PC-9 (cell line): ENCODE results near the gene PPP1R3C. TPM values are rescaled to one million over a fixed set of nuclear protein-coding genes. Genes with fewer than 3 reads are reported as not detected.

Experiments
- BruUV-seq: library from RNA; stranded (reverse); fragments of 400-500 nt; replicated peaks from 2 replicates; lab custom pipeline; 2021; lab: Mats Ljungman, UMichigan
- CTCF ChIA-PET: fragments of 300-600 bp; sonication (Branson Sonifier 250); formaldehyde crosslinking; loops from one replicate; lab custom pipeline; 2022; ENCODE audit warnings: antibody characterized with exemption; lab: Charles Lee
- POLR2A ChIA-PET: fragments of 300-600 bp; sonication (Branson Sonifier 250); formaldehyde crosslinking; loops from one replicate; lab custom pipeline; 2022; ENCODE audit warnings: antibody characterized with exemption; ENCODE audit not compliant: unreplicated experiment; lab: Charles Lee
- DNase-seq, 2 experiments: peaks; one replicate each; pipeline versions ENCODE4 v3.0.0 to v3.0.0-alpha.2; 2015 to 2022; ENCODE audit warnings: mixed read lengths in 1 of 2
- H2AFZ ChIP-seq: fragments of 200-600 bp; sonication (generic); 2 replicates; pipeline ENCODE4 v1.8.1; 2017; ENCODE audit warnings: antibody characterized with exemption
- H3F3A ChIP-seq: fragments of 200-600 bp; sonication (generic); 2 replicates; pipeline ENCODE4 v1.8.1; 2017; ENCODE audit warnings: antibody characterized with exemption, mild to moderate bottlenecking, low read depth; ENCODE audit not compliant: insufficient read depth
- H3K27ac ChIP-seq: fragments of 200-600 bp; sonication (generic); 2 replicates; pipeline ENCODE4 v1.6.1; 2016; ENCODE audit warnings: mixed run types
- H3K27me3 ChIP-seq: fragments of 200-600 bp; sonication (generic); 2 replicates; pipeline ENCODE4 v1.6.1; 2016; ENCODE audit warnings: low read depth, mixed run types; ENCODE audit not compliant: insufficient read depth
- H3K36me3 ChIP-seq: fragments of 200-600 bp; sonication (generic); 2 replicates; pipeline ENCODE4 v1.6.1; 2016; ENCODE audit warnings: low read depth, mixed run types
- H3K4me1 ChIP-seq: fragments of 200-600 bp; sonication (generic); replicated peaks from 2 replicates; pipeline ENCODE4 v1.6.1; 2016; ENCODE audit warnings: mixed run types; ENCODE audit not compliant: insufficient read depth
- H3K4me2 ChIP-seq: fragments of 200-600 bp; sonication (generic); 2 replicates; pipeline ENCODE4 v1.6.1; 2017; ENCODE audit warnings: mixed run types
- H3K4me3 ChIP-seq: fragments of 200-600 bp; sonication (generic); 2 replicates; pipeline ENCODE4 v1.6.1; 2016; ENCODE audit warnings: mixed run types
- H3K79me2 ChIP-seq: fragments of 200-600 bp; sonication (generic); 2 replicates; pipeline ENCODE4 v1.6.1; 2017; ENCODE audit warnings: low read depth, mixed run types
- H3K9me2 ChIP-seq: fragments of 200-600 bp; sonication (generic); 2 replicates; pipeline ENCODE4 v1.8.1; 2017; ENCODE audit warnings: mild to moderate bottlenecking; ENCODE audit not compliant: insufficient read depth
- H3K9me3 ChIP-seq: fragments of 200-600 bp; sonication (generic); 2 replicates; pipeline ENCODE4 v1.8.1; 2016; ENCODE audit warnings: low read depth; ENCODE audit not compliant: insufficient read depth
- H4K20me1 ChIP-seq: fragments of 200-600 bp; sonication (generic); 2 replicates; pipeline ENCODE4 v1.8.1; 2017; ENCODE audit not compliant: insufficient read depth
- EZH2 ChIP-seq: fragments of 200-600 bp; sonication (generic); IDR thresholded peaks from 2 replicates; pipeline ENCODE4 v1.8.0; 2017; ENCODE audit warnings: antibody characterized with exemption, low read depth
- intact Hi-C: fragments of 100-400 bp; cut with micrococcal nuclease; formaldehyde crosslinking; loops from one replicate; pipeline ENCODE4 v1.10.0; 2022; ENCODE audit not compliant: unreplicated experiment
- total RNA-seq: library from RNA; stranded (reverse); gene quantifications from 2 replicates; pipeline ENCODE4 v1.2.3, GENCODE V29; 2021
- TF ChIP-seq, protein P1 (sequence below): fragments of 200-600 bp; sonication (generic); conservative IDR thresholded peaks from 2 replicates; pipeline ENCODE4 v1.6.1; 2017; ENCODE audit warnings: mixed run types, antibody characterized with exemption, mild to moderate bottlenecking, moderate library complexity

The PPP1R3C gene
- total RNA-seq, 1 experiment from 2014 or later = 1.8 TPM

DNA sequence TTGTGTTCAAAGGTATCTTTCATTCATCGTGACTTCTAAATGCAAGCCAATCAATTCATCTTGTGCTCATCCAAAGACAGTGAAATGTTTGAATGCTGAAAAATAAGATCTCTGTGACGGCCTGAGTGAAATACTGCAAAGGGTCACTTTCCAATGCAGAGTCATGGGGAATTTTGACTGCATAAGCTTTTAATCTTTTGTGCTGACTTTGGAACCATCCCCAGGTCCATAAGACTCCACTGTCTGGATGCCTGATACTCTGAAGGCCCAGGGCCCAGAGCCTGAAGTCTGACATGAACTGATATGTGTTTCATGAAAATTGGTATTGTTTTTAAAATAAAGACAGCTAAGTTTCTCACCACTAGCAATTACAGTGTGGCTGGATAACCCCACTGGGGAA is 39.0 kb downstream of the PPP1R3C start:
- CTCF ChIA-PET = no interaction called here
- Histone ChIP-seq H4K20me1 (no peaks in the 10 kb centered on the region), H3K9me2 (no peaks in the 10 kb centered on the region), H3K4me2 (no peak overlapping the region), H3K9me3 (no peaks in the 10 kb centered on the region), H2AFZ (no peak overlapping the region), H3K27me3 (no peaks in the 10 kb centered on the region), H3K36me3 (no peaks in the 10 kb centered on the region), H3K79me2 (no peaks in the 10 kb centered on the region), H3F3A (peaks cover 5% of the 10 kb centered on the region; the same call in 1 of the 2 replicates), H3K4me1 (peaks cover 35% of the 10 kb centered on the region), H3K4me3 (no peak overlapping the region), H3K27ac (no peak overlapping the region)
- TF ChIP-seq, protein P1, sequence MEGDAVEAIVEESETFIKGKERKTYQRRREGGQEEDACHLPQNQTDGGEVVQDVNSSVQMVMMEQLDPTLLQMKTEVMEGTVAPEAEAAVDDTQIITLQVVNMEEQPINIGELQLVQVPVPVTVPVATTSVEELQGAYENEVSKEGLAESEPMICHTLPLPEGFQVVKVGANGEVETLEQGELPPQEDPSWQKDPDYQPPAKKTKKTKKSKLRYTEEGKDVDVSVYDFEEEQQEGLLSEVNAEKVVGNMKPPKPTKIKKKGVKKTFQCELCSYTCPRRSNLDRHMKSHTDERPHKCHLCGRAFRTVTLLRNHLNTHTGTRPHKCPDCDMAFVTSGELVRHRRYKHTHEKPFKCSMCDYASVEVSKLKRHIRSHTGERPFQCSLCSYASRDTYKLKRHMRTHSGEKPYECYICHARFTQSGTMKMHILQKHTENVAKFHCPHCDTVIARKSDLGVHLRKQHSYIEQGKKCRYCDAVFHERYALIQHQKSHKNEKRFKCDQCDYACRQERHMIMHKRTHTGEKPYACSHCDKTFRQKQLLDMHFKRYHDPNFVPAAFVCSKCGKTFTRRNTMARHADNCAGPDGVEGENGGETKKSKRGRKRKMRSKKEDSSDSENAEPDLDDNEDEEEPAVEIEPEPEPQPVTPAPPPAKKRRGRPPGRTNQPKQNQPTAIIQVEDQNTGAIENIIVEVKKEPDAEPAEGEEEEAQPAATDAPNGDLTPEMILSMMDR = no peak
- DNase-seq = no peak
- no TSS peak for BruUV-seq
- intact Hi-C loops = no loop called here
- POLR2A ChIA-PET = no interaction called here

DNA sequence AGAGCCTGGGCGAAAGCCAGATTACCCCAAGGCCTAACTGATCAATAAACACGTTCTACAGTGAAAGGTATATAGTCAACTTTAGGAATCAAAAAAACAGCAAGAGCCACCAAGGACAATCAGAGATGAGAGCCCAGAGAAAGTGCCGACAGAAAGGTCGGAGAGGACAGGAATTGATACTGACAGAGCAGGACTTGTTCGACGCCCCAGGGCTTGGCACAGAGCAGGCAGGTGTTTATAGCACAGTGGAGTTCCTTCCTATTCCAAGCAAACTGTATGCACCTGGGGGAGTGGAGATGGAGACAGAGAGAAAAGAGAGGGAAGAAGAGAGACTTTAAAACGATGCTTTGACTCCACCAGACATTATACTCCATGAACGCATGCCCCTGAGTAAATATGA is 39.5 kb downstream of the PPP1R3C start:
- H3K79me2 ChIP-seq = no peaks in the 10 kb centered on the region
- CTCF ChIA-PET = interaction anchor here (0.6 kb wide), 1 partner anchor 96 kb away, joined by 9 read pairs; no protein-coding TSS in a partner anchor
- TF ChIP-seq, protein P1 = no peak
- no peak for TF ChIP-seq EZH2
- no peaks in the 10 kb centered on the region for H3K9me3 ChIP-seq
- no peak overlapping the region for H3K4me3 ChIP-seq
- BruUV-seq = no TSS peak
- DNase-seq = no peak
- no peaks in the 10 kb centered on the region for H4K20me1 ChIP-seq
- H3K27me3 ChIP-seq = no peaks in the 10 kb centered on the region
- no peak overlapping the region for H3K27ac ChIP-seq
- H3K36me3 ChIP-seq = no peaks in the 10 kb centered on the region
- POLR2A ChIA-PET = no interaction called here
- peaks cover 30% of the 10 kb centered on the region for H3K4me1 ChIP-seq
- H2AFZ ChIP-seq = no peak overlapping the region
- no peak overlapping the region for H3K4me2 ChIP-seq
- peaks cover 3% of the 10 kb centered on the region; the same call in 1 of the 2 replicates for H3F3A ChIP-seq
- intact Hi-C loops = no loop called here
- no peaks in the 10 kb centered on the region for H3K9me2 ChIP-seq

DNA sequence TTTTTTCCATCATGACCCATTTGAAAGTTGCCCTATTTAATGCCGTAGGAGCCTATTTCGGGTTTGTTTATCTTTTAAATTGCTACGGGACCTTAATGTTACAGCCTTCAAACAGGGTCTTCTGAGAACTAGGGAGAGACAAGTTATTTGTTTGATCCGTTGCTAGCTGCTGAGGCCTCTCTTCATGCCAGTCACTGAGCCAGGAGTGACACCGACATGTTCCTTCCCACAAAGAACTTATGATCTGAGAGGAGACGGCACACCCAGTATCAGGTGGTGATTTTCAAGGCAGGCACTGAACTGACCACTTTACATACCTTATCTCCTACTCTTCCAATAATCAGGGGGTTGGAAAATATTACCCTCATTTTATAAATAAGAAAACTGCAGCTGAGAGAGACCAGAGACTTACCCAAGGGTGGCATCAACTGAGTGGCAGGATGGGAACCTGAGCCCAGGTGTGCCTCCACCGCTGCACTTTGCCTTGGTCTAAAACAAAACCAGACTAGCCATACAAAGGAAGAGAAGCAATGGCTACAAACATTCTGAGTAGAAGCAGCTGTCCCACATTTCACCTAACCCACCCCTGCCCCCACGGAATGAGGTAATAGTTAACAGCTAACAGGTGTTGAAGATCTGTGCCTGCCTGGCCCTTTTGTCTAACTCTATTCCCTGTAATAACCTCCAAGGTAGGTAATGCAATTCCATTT is 40.5 kb downstream of the PPP1R3C start:
- Histone ChIP-seq H3K9me3 (no peaks in the 10 kb centered on the region), H3K36me3 (no peaks in the 10 kb centered on the region), H3K27me3 (no peaks in the 10 kb centered on the region), H2AFZ (no peak overlapping the region), H3K4me3 (no peak overlapping the region), H3K4me2 (no peak overlapping the region), H4K20me1 (no peaks in the 10 kb centered on the region), H3K79me2 (no peaks in the 10 kb centered on the region), H3K27ac (no peak overlapping the region), H3K9me2 (no peaks in the 10 kb centered on the region), H3F3A (no peaks in the 10 kb centered on the region; the same call in 1 of the 2 replicates), H3K4me1 (peaks cover 24% of the 10 kb centered on the region)
- CTCF ChIA-PET = no interaction called here
- POLR2A ChIA-PET = no interaction called here
- TF ChIP-seq, protein P1 = no peak
- no peak for TF ChIP-seq EZH2
- no peak for DNase-seq
- intact Hi-C loops = no loop called here
- no TSS peak for BruUV-seq
